Activated CD8-positive, alpha-beta memory T cell treated with anti-CD3 and anti-CD28 coated beads, Interleukin-2, amount 50 U/mL, for 48 hours (primary cell): ENCODE results near the gene TPM2.

Experiments used
- DNase-seq: peaks from one replicate; pipeline ENCODE4 v3.0.0-alpha.2; 2020

The TPM2 gene

DNA sequence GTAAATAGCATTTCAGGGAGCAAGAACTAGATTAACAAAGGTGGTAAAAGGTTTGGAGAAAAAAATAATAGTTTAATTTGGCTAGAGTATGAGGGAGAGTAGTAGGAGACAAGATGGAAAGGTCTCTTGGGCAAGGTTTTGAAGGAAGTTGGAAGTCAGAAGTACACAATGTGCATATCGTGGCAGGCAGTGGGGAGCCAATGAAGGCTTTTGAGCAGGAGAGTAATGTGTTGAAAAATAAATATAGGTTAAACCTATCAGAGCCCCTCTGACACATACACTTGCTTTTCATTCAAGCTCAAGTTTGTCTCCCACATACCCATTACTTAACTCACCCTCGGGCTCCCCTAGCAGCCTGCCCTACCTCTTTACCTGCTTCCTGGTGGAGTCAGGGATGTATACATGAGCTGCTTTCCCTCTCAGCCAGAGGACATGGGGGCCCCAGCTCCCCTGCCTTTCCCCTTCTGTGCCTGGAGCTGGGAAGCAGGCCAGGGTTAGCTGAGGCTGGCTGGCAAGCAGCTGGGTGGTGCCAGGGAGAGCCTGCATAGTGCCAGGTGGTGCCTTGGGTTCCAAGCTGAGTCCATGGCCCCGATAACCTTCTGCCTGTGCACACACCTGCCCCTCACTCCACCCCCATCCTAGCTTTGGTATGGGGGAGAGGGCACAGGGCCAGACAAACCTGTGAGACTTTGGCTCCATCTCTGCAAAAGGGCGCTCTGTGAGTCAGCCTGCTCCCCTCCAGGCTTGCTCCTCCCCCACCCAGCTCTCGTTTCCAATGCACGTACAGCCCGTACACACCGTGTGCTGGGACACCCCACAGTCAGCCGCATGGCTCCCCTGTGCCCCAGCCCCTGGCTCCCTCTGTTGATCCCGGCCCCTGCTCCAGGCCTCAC is 16.3 kb downstream of the TPM2 start, which contains the start of gene CA9:
CA9 (plus strand) TSS at position 797 of the 893 bp plus-strand sequence; CDS start at position 829, 32 bp downstream.
- DNase-seq, result no peak

DNA sequence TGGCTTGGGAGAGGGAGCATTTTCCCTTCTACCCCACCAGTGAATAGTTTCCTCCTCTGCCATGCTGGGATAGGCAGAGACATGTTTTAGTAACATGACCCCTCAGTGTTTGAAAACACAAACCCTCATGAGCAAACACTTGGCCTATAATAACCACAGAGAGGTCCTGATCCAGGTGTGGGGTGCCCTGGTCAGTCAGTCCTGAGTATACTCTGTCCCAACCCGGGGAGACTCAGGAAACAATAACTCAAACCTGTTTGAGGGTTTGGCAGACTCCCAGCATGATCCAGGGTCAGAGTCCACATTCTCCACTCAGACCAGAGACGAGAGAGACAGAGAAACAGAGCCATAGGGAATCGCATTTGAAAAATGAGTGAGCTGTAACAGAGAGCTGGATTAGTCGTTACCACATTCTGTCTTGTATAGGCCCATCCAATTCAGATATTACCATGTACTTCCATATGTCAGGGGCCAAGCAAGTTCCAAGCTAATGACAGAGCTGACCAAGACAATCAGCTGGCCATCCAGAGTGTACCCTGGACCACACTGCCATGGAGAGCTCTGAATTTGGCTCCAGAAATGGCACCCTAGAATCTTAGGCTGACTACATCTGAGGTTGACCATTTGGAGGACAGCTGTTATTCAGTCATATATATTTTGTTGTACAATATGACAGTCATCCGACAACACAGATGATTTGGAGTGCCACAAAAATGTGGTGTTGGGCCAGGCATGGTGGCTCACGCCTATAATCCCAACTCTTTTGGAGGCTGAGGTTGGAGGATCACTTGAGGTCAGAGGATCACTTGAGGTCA is 20.2 kb downstream of the TPM2 start:
- DNase-seq, result no peak

DNA sequence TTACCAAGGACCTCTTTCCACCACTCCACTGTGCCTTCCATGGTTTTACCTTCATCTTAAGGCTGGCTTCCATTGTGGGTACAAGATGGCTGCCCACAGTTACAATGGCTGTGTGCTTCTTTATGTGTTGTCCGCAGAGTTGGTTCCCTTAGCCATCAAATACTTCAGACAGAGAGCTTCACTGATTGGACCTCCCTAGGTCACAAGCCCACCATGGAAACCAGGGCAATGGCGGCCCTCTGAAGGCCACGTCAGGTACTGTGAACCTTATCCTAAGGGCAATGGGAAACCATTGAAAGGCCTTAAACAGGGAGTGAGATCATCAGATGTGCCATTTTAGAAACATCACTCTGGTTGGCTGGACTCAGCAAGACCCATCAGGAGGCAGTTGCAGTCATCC is 21.8 kb downstream of the TPM2 start:
- no peak for DNase-seq

DNA sequence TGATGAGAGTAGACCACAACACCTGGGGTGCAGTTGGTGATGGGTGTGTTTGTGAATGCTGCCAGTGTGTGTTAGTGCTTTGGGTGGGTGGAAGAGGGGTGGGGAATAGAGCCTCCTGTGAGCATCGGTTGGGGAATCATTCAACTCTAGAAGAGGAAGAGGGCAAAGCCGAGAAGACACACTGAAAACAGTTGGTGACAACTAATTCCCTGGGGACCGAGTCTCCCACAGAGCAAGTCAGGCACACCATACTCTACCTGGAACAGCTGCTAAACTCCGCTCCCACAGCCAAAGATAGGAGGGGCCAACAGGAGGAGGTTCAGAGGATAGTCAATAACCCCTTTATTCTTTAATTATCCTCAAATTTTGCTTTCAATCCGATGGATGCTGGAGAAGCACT is 23.2 kb downstream of the TPM2 start:
- no peak for DNase-seq

DNA sequence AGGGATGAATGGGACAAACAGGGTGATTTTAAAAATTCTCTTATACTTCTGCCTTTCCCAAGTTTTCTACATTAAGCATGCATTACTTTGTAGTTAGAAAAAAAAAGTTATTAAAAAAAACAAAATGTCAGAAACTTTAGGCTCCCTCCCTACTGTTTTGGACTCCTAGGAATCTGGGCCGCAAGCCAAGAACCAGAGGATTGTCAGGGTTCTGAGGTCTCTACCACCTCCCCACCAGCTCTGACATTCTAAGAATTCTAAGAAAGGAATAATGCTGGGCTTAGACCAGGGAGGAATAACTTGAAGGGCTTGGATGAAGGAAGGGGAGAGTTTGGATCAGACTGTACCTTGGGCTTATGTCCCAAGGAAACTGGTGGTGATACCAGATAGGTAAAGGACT is 23.7 kb downstream of the TPM2 start:
- no peak for DNase-seq

- DNase-seq, result no peak
These were observed 24.3 kb downstream of the TPM2 start for GRCh38 chr9:35665471-35665818.

GRCh38 chr9:35664531-35665470 is 24.9 kb downstream of the TPM2 start, which contains the start of gene ARHGEF39:
Gene ARHGEF39, minus strand, starts transcription at chr9:35665195. Its CDS starts 26 bp downstream, at chr9:35665169.
- peak; percentile 89 for DNase-seq

DNA sequence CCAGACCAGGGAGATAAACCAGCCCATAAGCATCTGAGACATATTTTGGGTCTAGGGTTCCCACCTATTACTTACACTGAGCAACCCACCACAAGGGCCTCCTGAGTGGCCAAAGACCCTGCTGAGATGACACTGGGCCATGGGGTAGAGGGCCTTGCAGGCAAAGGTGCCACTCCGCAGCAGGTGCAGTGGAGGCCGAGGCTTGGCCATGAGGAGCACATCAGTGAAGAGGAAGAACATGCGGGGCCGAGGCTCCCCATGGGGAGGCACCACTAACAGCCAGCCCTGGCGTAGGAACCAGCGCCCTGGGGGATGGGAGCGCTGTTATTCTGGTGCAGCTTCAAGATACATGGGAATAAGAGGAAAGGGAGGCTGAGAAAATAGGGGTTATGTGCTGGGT is 27.3 kb downstream of the TPM2 start:
- DNase-seq, result no peak

- DNase-seq, result no peak
These were observed 27.9 kb downstream of the TPM2 start for GRCh38 chr9:35661756-35662350.

GRCh38 chr9:35660966-35661415 is 28.7 kb downstream of the TPM2 start:
- DNase-seq, result no peak

- no peak for DNase-seq
These were observed 30.4 kb downstream of the TPM2 start for GRCh38 chr9:35659340-35659739.

DNA sequence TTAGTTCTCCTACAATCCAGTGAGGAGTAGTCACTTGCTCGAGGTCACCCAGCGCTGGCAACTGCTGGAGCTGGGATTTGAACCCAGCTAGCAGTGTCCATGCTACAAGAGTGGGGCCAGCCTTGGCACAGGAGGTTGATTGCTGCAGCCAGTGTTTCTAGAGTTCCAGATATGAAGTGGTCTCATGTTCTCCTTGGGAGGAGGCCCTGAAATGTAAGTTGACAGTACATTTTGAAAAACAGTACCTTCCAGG is 30.8 kb downstream of the TPM2 start:
- DNase-seq, result no peak

- DNase-seq, result peak; percentile 93
These were observed 31.4 kb downstream of the TPM2 start, which contains the start of gene CCDC107 for GRCh38 chr9:35658137-35658967. Gene CCDC107, plus strand, starts transcription at chr9:35658292. Its CDS starts 88 bp downstream, at chr9:35658380.

- peak; percentile 96 for DNase-seq
These were observed 32.1 kb downstream of the TPM2 start, which contains the start of gene RMRP for GRCh38 chr9:35657546-35658136. Gene RMRP, minus strand, starts transcription at chr9:35658019.

GRCh38 chr9:35656831-35657545 is 32.7 kb downstream of the TPM2 start:
- DNase-seq, result no peak

DNA sequence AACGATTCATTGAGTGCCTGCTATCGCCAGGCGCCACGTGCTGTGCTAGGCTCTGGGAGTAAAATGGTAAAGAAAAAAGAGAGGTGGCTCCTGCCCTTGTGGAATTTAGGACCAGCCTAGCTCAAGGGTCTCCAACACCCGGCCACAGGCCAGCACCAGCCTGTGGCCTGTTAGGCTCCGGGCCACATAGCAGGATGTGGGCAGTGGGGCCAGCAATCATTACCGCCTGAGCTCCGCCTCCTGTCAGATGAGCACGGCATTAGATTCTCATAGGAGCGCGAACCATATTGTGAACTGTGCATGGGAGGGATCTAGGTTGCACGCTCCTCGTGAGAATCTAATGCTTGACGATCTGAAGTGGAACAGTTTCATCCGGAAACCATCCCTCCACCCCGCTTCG is 33.4 kb downstream of the TPM2 start:
- no peak for DNase-seq

GRCh38 chr9:35653611-35654010 is 36.1 kb downstream of the TPM2 start:
- no peak for DNase-seq

- DNase-seq, result no peak
These were observed 36.9 kb downstream of the TPM2 start for GRCh38 chr9:35652829-35653209.

- DNase-seq, result no peak
These were observed 37.5 kb downstream of the TPM2 start for GRCh38 chr9:35651956-35652828.
